ENCODE measurements around the gene NSD2. TPM values are rescaled to one million over a fixed set of nuclear protein-coding genes. Genes with fewer than 3 reads are reported as not detected.

NSD2 gene
- total RNA-seq, 1 experiment from 2014 or later = 128 TPM

- TF ChIP-seq AFF4 (CRISPR knock-in tag; IDR thresholded peaks at IDR 0.05; ENCODE audit: borderline replicate concordance) (no peak), ZNF121 (CRISPR knock-in tag; IDR thresholded peaks at IDR 0.05) (no peak)
These were observed 74.7 kb downstream of the NSD2 start (continued) for GRCh38 chr4:1945912-1946311.

DNA sequence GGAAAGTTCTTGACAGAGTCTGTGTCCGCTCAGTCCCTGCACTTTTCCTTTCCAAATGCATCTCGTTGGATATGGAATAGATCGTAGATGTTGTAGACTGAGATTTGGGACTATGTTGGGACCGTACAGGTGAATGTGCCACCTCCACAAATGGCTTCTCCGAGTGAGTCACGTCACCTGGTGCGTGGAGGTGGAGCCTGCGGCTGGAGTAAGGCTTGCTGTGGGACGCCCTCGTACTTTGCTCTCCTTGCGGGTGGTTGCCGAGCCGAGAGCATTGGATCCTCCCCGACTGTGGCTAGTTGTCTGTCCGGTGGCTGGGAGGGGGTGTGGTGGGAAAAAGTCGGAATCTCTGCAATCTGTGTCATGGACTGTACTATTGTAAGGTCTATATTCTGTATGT, 77.0 kb downstream of the NSD2 start:
- DNase-seq (ENCODE audit: low spot score) (no peak), ATAC-seq (no peak)
- Mint-ChIP-seq H3K9me3 (no peaks in the 10 kb centered on the region), H3K4me3 (no peak overlapping the region), H3K27me3 (ENCODE audit: low read depth) (no peaks in the 10 kb centered on the region), H3K4me1 (no peaks in the 10 kb centered on the region), H3K36me3 (peaks cover 19% of the 10 kb centered on the region), H3K27ac (peak overlapping the region; percentile 41; the same call in 1 of the 2 replicates)
- POLR2A ChIA-PET = no interaction called here
- TF ChIP-seq ZNF281 (CRISPR knock-in tag; IDR thresholded peaks at IDR 0.05) (no peak), IRF1 (CRISPR knock-in tag; IDR thresholded peaks at IDR 0.05) (no peak), ESRRA (CRISPR knock-in tag; IDR thresholded peaks at IDR 0.05; ENCODE audit: borderline replicate concordance) (no peak), ZNF263 (CRISPR knock-in tag; IDR thresholded peaks at IDR 0.05; ENCODE audit: low read depth) (no peak), E2F5 (CRISPR knock-in tag; IDR thresholded peaks at IDR 0.05) (no peak), MLX (CRISPR knock-in tag; IDR thresholded peaks at IDR 0.05) (no peak), FOXJ3 (CRISPR knock-in tag; IDR thresholded peaks at IDR 0.05; ENCODE audit: borderline replicate concordance) (no peak), ZNF232 (CRISPR knock-in tag; IDR thresholded peaks at IDR 0.05) (no peak), ZNF512 (CRISPR knock-in tag; IDR thresholded peaks at IDR 0.05; ENCODE audit: borderline replicate concordance) (no peak), CREM (CRISPR knock-in tag; IDR thresholded peaks at IDR 0.05) (no peak), FOXK1 (CRISPR knock-in tag; IDR thresholded peaks at IDR 0.05) (no peak), ZNF671 (CRISPR knock-in tag; IDR thresholded peaks at IDR 0.05) (no peak)
- TF ChIP-seq, protein P1, sequence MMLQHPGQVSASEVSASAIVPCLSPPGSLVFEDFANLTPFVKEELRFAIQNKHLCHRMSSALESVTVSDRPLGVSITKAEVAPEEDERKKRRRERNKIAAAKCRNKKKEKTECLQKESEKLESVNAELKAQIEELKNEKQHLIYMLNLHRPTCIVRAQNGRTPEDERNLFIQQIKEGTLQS (CRISPR knock-in tag; conservative IDR thresholded peaks at IDR 0.05) = no peak
- TF ChIP-seq, protein P2, sequence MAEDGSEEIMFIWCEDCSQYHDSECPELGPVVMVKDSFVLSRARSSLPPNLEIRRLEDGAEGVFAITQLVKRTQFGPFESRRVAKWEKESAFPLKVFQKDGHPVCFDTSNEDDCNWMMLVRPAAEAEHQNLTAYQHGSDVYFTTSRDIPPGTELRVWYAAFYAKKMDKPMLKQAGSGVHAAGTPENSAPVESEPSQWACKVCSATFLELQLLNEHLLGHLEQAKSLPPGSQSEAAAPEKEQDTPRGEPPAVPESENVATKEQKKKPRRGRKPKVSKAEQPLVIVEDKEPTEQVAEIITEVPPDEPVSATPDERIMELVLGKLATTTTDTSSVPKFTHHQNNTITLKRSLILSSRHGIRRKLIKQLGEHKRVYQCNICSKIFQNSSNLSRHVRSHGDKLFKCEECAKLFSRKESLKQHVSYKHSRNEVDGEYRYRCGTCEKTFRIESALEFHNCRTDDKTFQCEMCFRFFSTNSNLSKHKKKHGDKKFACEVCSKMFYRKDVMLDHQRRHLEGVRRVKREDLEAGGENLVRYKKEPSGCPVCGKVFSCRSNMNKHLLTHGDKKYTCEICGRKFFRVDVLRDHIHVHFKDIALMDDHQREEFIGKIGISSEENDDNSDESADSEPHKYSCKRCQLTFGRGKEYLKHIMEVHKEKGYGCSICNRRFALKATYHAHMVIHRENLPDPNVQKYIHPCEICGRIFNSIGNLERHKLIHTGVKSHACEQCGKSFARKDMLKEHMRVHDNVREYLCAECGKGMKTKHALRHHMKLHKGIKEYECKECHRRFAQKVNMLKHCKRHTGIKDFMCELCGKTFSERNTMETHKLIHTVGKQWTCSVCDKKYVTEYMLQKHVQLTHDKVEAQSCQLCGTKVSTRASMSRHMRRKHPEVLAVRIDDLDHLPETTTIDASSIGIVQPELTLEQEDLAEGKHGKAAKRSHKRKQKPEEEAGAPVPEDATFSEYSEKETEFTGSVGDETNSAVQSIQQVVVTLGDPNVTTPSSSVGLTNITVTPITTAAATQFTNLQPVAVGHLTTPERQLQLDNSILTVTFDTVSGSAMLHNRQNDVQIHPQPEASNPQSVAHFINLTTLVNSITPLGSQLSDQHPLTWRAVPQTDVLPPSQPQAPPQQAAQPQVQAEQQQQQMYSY (CRISPR knock-in tag; IDR thresholded peaks at IDR 0.05) = no peak
- TF ChIP-seq, protein P3, sequence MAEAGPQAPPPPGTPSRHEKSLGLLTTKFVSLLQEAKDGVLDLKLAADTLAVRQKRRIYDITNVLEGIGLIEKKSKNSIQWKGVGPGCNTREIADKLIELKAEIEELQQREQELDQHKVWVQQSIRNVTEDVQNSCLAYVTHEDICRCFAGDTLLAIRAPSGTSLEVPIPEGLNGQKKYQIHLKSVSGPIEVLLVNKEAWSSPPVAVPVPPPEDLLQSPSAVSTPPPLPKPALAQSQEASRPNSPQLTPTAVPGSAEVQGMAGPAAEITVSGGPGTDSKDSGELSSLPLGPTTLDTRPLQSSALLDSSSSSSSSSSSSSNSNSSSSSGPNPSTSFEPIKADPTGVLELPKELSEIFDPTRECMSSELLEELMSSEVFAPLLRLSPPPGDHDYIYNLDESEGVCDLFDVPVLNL (CRISPR knock-in tag; IDR thresholded peaks at IDR 0.05; ENCODE audit: borderline replicate concordance, low read depth) = no peak
- CTCF ChIA-PET = no interaction called here

Measured in WTC11 (cell line).